A673 (cell line): Measurements from ENCODE around the gene CEP131. TPM values are rescaled to one million over a fixed set of nuclear protein-coding genes. Genes with fewer than 3 reads are reported as not detected.

Experiments
- BruUV-seq: library from RNA; stranded (reverse); fragments of 400-500 nt; replicated peaks from 2 replicates; lab custom pipeline; 2021; lab: Mats Ljungman, UMichigan
- CTCF ChIA-PET: fragments of 300-600 bp; sonication (Branson Sonifier 250); formaldehyde crosslinking; loops from one replicate; lab custom pipeline; 2022; ENCODE audit warnings: antibody characterized with exemption; lab: Charles Lee
- POLR2A ChIA-PET: fragments of 300-600 bp; sonication (Branson Sonifier 250); formaldehyde crosslinking; loops from one replicate; lab custom pipeline; 2022; ENCODE audit warnings: antibody characterized with exemption; ENCODE audit not compliant: low non-redundant PET; lab: Charles Lee
- DNase-seq: peaks from one replicate; pipeline ENCODE4 v3.0.0-alpha.2; 2015; ENCODE audit warnings: low spot score
- H3K27ac ChIP-seq: fragments of 200-600 bp; sonication (generic); 2 replicates; pipeline ENCODE4 v1.5.1; 2016; ENCODE audit warnings: mixed run types, low read depth, mild to moderate bottlenecking, mixed read lengths, antibody characterized with exemption, low read length; ENCODE audit not compliant: poor library complexity, severe bottlenecking
- H3K27me3 ChIP-seq: fragments of 200-600 bp; sonication (generic); replicated peaks from 2 replicates; pipeline ENCODE4 v1.6.1; 2017; ENCODE audit warnings: mixed run types, low read depth, mild to moderate bottlenecking, mixed read lengths, antibody characterized with exemption, low read length; ENCODE audit not compliant: insufficient read depth, poor library complexity
- H3K36me3 ChIP-seq: fragments of 200-600 bp; sonication (generic); 2 replicates; pipeline ENCODE4 v1.6.1; 2016; ENCODE audit warnings: mixed run types, mild to moderate bottlenecking, mixed read lengths, antibody characterized with exemption, low read length; ENCODE audit not compliant: insufficient read depth, poor library complexity, severe bottlenecking
- H3K4me1 ChIP-seq: fragments of 200-600 bp; sonication (generic); 2 replicates; pipeline ENCODE4 v1.6.1; 2017; ENCODE audit warnings: mixed run types, mild to moderate bottlenecking, mixed read lengths, antibody characterized with exemption, low read length; ENCODE audit not compliant: insufficient read depth, poor library complexity, severe bottlenecking
- H3K4me3 ChIP-seq: fragments of 200-600 bp; sonication (generic); 2 replicates; pipeline ENCODE4 v1.5.1; 2016; ENCODE audit warnings: low read depth, mixed run types, mild to moderate bottlenecking, mixed read lengths, low read length; ENCODE audit not compliant: poor library complexity, severe bottlenecking
- H3K9me3 ChIP-seq: fragments of 200-600 bp; sonication (generic); 2 replicates; pipeline ENCODE4 v1.6.1; 2016; ENCODE audit warnings: mixed run types, low read depth, mild to moderate bottlenecking, mixed read lengths, antibody characterized with exemption, low read length; ENCODE audit not compliant: poor library complexity, severe bottlenecking
- EZH2 ChIP-seq: fragments of 200-600 bp; sonication (generic); IDR thresholded peaks from 2 replicates; pipeline ENCODE4 v1.6.1; 2017; ENCODE audit warnings: borderline replicate concordance, low read depth, mild to moderate bottlenecking, mixed read lengths, antibody characterized with exemption, low read length; ENCODE audit not compliant: poor library complexity, severe bottlenecking
- intact Hi-C: fragments of 100-400 bp; cut with micrococcal nuclease; formaldehyde crosslinking; loops from one replicate; pipeline ENCODE4 v1.10.0; 2022; ENCODE audit not compliant: unreplicated experiment
- total RNA-seq: library from RNA; stranded (reverse); gene quantifications from 2 replicates; pipeline ENCODE4 v1.2.3, GENCODE V29; 2021
- TF ChIP-seq, protein P1 (sequence below): fragments of 300-800, 200-600 bp; sonication (generic); conservative IDR thresholded peaks from 2 replicates; pipeline ENCODE4 v1.5.1; 2017; ENCODE audit warnings: low read depth, mild to moderate bottlenecking, antibody characterized with exemption, low read length, moderate library complexity, mixed read lengths

Gene CEP131
- total RNA-seq, 1 experiment from 2014 or later = 27.1 TPM

DNA sequence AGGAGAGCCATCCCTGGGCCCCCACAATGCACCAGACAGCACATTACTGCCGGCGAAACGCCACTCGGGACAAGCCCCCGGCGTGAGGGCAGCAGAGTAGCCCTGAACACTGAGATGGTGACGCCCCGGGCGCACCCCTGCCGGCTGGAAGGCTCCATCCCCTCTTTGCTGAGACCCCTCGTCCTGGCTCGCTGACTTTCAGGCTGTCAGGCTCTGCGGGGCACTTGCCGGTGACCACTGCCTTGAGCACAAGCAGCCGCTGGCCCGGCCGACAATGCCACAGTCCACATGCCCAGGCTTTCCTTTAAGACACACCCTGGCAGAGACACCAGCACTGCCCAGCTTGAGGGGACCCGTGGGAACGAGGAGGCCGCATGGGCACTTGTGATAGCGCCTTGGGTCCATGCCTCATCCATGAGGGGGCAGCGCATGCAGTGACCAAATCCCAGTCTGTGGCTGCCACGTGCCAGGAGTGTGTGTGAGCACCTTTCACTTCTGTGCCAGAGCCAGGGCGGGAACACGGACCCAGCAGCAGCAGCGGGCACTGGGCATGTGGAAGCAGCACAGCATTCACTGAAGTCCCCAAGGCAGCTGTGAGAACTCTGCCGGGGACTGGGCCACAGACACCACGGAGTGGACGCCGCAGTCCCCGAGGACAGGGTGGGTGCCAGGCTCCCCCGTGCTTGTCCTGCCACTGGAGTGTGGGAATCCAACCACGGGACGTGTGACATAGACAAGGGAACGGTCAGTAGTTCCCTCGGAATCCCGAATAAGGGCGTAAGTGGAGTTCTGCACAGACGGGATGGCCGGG is 40.8 kb upstream of the CEP131 start:
- no peak for DNase-seq
- no peak for TF ChIP-seq EZH2
- TF ChIP-seq, protein P1, sequence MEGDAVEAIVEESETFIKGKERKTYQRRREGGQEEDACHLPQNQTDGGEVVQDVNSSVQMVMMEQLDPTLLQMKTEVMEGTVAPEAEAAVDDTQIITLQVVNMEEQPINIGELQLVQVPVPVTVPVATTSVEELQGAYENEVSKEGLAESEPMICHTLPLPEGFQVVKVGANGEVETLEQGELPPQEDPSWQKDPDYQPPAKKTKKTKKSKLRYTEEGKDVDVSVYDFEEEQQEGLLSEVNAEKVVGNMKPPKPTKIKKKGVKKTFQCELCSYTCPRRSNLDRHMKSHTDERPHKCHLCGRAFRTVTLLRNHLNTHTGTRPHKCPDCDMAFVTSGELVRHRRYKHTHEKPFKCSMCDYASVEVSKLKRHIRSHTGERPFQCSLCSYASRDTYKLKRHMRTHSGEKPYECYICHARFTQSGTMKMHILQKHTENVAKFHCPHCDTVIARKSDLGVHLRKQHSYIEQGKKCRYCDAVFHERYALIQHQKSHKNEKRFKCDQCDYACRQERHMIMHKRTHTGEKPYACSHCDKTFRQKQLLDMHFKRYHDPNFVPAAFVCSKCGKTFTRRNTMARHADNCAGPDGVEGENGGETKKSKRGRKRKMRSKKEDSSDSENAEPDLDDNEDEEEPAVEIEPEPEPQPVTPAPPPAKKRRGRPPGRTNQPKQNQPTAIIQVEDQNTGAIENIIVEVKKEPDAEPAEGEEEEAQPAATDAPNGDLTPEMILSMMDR = no peak
- peaks cover 10% of the 10 kb centered on the region for H3K36me3 ChIP-seq
- H3K27ac ChIP-seq = no peak overlapping the region
- H3K9me3 ChIP-seq = no peaks in the 10 kb centered on the region
- POLR2A ChIA-PET = no interaction called here
- no peaks in the 10 kb centered on the region for H3K4me1 ChIP-seq
- no TSS peak for BruUV-seq
- H3K4me3 ChIP-seq = no peak overlapping the region
- intact Hi-C loops = no loop called here
- CTCF ChIA-PET = interaction anchor here (0.6 kb wide), 1 partner anchor 30 kb away, joined by 3 read pairs; no protein-coding TSS in a partner anchor
- H3K27me3 ChIP-seq = no peaks in the 10 kb centered on the region

DNA sequence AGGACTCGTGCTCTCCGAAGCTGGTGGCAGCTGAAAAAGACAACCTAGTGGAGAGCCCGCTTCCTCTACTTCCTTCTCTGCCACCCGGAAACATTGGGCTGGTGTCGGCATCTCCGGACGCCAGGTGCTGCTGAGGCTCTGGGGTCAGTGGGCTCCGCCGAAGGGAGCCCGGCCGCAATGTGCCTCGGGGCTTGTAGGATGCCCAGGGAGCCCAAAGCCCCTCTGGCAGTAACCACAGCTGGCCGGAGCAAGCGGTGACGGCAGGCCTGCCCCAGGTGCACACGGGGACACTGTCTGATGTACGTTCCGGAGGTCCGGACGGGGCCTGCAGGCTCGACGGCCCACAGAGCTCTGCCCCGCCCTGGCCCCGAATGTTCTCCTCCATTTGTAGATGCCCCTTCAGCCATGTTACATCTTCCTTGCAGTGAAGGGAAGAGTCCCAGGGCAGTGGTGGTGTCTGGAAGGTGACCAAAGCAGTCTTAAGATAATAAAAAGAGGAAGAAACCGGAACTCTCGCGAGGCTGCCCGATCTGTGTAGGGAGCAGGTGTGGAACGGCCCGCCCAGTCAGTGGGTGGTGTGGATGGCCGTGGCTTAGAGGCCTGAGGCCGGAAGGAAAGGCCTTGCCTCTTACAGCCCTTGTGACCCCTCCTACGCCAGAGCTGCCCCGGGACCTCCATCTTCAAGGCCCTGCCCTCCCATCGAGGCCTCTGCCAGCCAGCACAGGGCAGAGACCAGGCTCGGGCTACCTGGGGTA is 39.0 kb upstream of the CEP131 start:
- POLR2A ChIA-PET = no interaction called here
- no peak overlapping the region for H3K4me3 ChIP-seq
- H3K27ac ChIP-seq = no peak overlapping the region
- CTCF ChIA-PET = no interaction called here
- TF ChIP-seq, protein P1 = no peak
- TF ChIP-seq EZH2 = no peak
- no TSS peak for BruUV-seq
- H3K9me3 ChIP-seq = no peaks in the 10 kb centered on the region
- H3K4me1 ChIP-seq = no peaks in the 10 kb centered on the region
- intact Hi-C loops = no loop called here
- no peaks in the 10 kb centered on the region for H3K27me3 ChIP-seq
- peaks cover 10% of the 10 kb centered on the region for H3K36me3 ChIP-seq
- DNase-seq = no peak

DNA sequence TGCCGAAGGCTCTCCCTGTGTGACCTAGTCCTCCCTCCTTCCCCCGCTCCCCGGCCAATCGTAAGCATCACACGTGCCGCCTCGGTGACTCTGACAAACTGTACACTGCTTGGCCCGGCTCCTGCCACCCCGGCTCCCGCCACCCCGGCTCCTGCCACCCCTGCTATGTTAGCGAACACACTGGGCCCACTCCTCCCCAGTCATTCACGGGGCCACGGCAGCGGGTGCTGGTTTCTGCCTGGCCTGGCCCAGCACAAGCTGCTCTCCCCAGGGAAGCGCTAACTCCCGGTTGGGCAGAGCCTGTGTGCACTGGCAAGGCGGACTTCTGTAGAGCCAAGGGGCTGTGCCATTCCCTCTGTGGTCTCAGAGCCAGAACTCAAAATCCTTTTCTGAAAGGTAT is 38.3 kb upstream of the CEP131 start:
- no TSS peak for BruUV-seq
- Histone ChIP-seq H3K27ac (no peak overlapping the region), H3K4me1 (no peaks in the 10 kb centered on the region), H3K36me3 (peaks cover 10% of the 10 kb centered on the region), H3K4me3 (no peak overlapping the region), H3K9me3 (no peaks in the 10 kb centered on the region), H3K27me3 (no peaks in the 10 kb centered on the region)
- TF ChIP-seq, protein P1 = no peak
- no peak for TF ChIP-seq EZH2
- ChIA-PET CTCF (no interaction called here), POLR2A (no interaction called here)
- DNase-seq = no peak
- intact Hi-C loops = no loop called here
